GM23338 (cell line): ENCODE data around the gene SP2. TPM values are rescaled to one million over a fixed set of nuclear protein-coding genes. Genes with fewer than 3 reads are reported as not detected.
A peak's percentile ranks its signal among the peaks of the same experiment; 100 is the strongest.

Experiments used
- ATAC-seq: fragments of 200-7000 bp; cut with Tn5 transposase; 3 replicates; pipeline ENCODE4 v1.9.1; 2020
- DNase-seq: peaks from one replicate; pipeline ENCODE4 v3.0.0-alpha.2; 2015; ENCODE audit warnings: low spot score
- H2AFZ ChIP-seq: fragments of 200-600 bp; sonication (generic); 2 replicates; pipeline ENCODE4 v1.8.0; 2016; ENCODE audit warnings: antibody characterized with exemption, mild to moderate bottlenecking, moderate library complexity
- H3F3A ChIP-seq: fragments of 200-600 bp; sonication (generic); replicated peaks from 2 replicates; pipeline ENCODE4 v1.8.0; 2017; ENCODE audit warnings: antibody characterized with exemption, mixed run types, low read depth
- H3K27ac ChIP-seq: fragments of 200-600 bp; sonication (generic); 2 replicates; pipeline ENCODE4 v1.6.1; 2016; ENCODE audit warnings: low read depth
- H3K27me3 ChIP-seq: fragments of 200-600 bp; sonication (generic); 2 replicates; pipeline ENCODE4 v1.8.0; 2016; ENCODE audit warnings: mild to moderate bottlenecking, mixed run types, moderate library complexity; ENCODE audit not compliant: insufficient read depth
- H3K36me3 ChIP-seq: fragments of 200-600 bp; sonication (generic); 2 replicates; pipeline ENCODE4 v1.8.0; 2016; ENCODE audit warnings: mild to moderate bottlenecking; ENCODE audit not compliant: insufficient read depth
- H3K4me1 ChIP-seq: fragments of 200-600 bp; sonication (generic); 2 replicates; pipeline ENCODE4 v1.8.0; 2016; ENCODE audit warnings: mild to moderate bottlenecking, moderate library complexity; ENCODE audit not compliant: insufficient read depth
- H3K4me2 ChIP-seq: fragments of 200-600 bp; sonication (generic); 2 replicates; pipeline ENCODE4 v1.7.1; 2017; ENCODE audit warnings: mixed run types
- H3K4me3 ChIP-seq: fragments of 200-600 bp; sonication (generic); 2 replicates; pipeline ENCODE4 v1.6.1; 2016; ENCODE audit warnings: mixed run types
- H3K79me2 ChIP-seq: fragments of 200-600 bp; sonication (generic); replicated peaks from 2 replicates; pipeline ENCODE4 v1.8.0; 2017; ENCODE audit warnings: mild to moderate bottlenecking; ENCODE audit not compliant: insufficient read depth
- H3K9me2 ChIP-seq: fragments of 200-600 bp; sonication (generic); 2 replicates; pipeline ENCODE4 v1.8.0; 2017; ENCODE audit not compliant: insufficient read depth
- H4K20me1 ChIP-seq: fragments of 200-600 bp; sonication (generic); replicated peaks from 2 replicates; pipeline ENCODE4 v1.8.0; 2017; ENCODE audit warnings: mild to moderate bottlenecking; ENCODE audit not compliant: insufficient read depth
- H3K27ac Mint-ChIP-seq: 2 replicates; pipeline ENCODE4 v1.8.0; 2020; ENCODE audit warnings: inconsistent platforms, mild to moderate bottlenecking, moderate library complexity, mixed read lengths
- H3K27me3 Mint-ChIP-seq: 3 replicates; pipeline ENCODE4 v1.8.0; 2022; ENCODE audit warnings: low read depth, mild to moderate bottlenecking, moderate library complexity, mixed read lengths, inconsistent platforms; ENCODE audit not compliant: insufficient read depth, poor library complexity
- H3K36me3 Mint-ChIP-seq: 3 replicates; pipeline ENCODE4 v1.8.0; 2021; ENCODE audit warnings: low read depth, mild to moderate bottlenecking, inconsistent platforms, moderate library complexity, mixed read lengths
- H3K4me1 Mint-ChIP-seq: 3 replicates; pipeline ENCODE4 v1.8.0; 2020; ENCODE audit warnings: mild to moderate bottlenecking, inconsistent platforms, mixed read lengths
- H3K4me3 Mint-ChIP-seq: 3 replicates; pipeline ENCODE4 v1.8.0; 2021; ENCODE audit warnings: moderate library complexity, mild to moderate bottlenecking, inconsistent platforms, mixed read lengths
- H3K9me3 Mint-ChIP-seq: 3 replicates; pipeline ENCODE4 v1.8.0; 2020; ENCODE audit warnings: moderate library complexity, mild to moderate bottlenecking, inconsistent platforms, mixed read lengths
- CREB1 ChIP-seq: fragments of 250-450 bp; sonication (Bioruptor Pico); IDR thresholded peaks from 2 replicates; pipeline ENCODE4 v1.5.0; 2020; ENCODE audit warnings: low read depth, mild to moderate bottlenecking, moderate library complexity
- ETS1 ChIP-seq: IDR thresholded peaks from 2 replicates; pipeline ENCODE4 v1.6.1; 2016; ENCODE audit warnings: antibody characterized with exemption
- EZH2phosphoT487 ChIP-seq: fragments of 200-600 bp; sonication (generic); IDR thresholded peaks from one replicate; pipeline ENCODE4 v1.8.1; 2018; ENCODE audit warnings: antibody characterized with exemption; ENCODE audit not compliant: unreplicated experiment
- polyA plus RNA-seq: library from polyadenylated mRNA; unstranded; fragments of >200 nt; fragmentation: Nextera tagmentation; extraction: Ambion mirVana; gene quantifications from 2 replicates; pipeline ENCODE4 v1.2.1, GENCODE V29; 2016
- total RNA-seq: library from RNA; depleted of rRNA; stranded (reverse); fragments of >200 nt; shearing (Covaris generic); gene quantifications from 2 replicates; pipeline ENCODE4 v1.2.3, GENCODE V29; 2014
- TF ChIP-seq, protein P1 (sequence below): fragments of 250-450 bp; sonication (Bioruptor Pico); IDR thresholded peaks from 2 replicates; pipeline ENCODE4 v1.5.0; 2020; ENCODE audit warnings: mild to moderate bottlenecking, moderate library complexity

Gene SP2
- total and polyA plus RNA-seq, 2 experiments from 2014 or later = 6.0 to 12.9 TPM

GRCh38 chr17:47857551-47858455, 38.2 kb upstream of the SP2 start:
- Mint-ChIP-seq H3K9me3 (no peaks in the 10 kb centered on the region), H3K36me3 (no peaks in the 10 kb centered on the region), H3K27me3 (peaks cover 46% of the 10 kb centered on the region), H3K27ac (no peak overlapping the region), H3K4me1 (peaks cover 39% of the 10 kb centered on the region), H3K4me3 (0 out of 3 replicates have a peak overlapping the region, but pooled peaks have one; percentile 4)
- Histone ChIP-seq H3K79me2 (no peaks in the 10 kb centered on the region), H3K27ac (no peak overlapping the region), H3K9me2 (peaks cover 4% of the 10 kb centered on the region; the same call in 1 of the 2 replicates), H3K36me3 (no peaks in the 10 kb centered on the region), H3K4me3 (peak overlapping the region; percentile 23; the same call in 1 of the 2 replicates), H3K27me3 (peaks cover 62% of the 10 kb centered on the region), H3K4me1 (peaks cover 18% of the 10 kb centered on the region; the same call in 1 of the 2 replicates), H3K4me2 (peak overlapping the region; percentile 53), H3F3A (peaks cover 4% of the 10 kb centered on the region; the same call in 1 of the 2 replicates), H4K20me1 (no peaks in the 10 kb centered on the region; the same call in 1 of the 2 replicates), H2AFZ (peak overlapping the region; percentile 94)
- ATAC-seq (peak; percentile 72), DNase-seq (peak; percentile 63)
- no peak for TF ChIP-seq CREB1 (CRISPR knock-in tag)
- TF ChIP-seq EZH2phosphoT487 = no peak
- no peak for TF ChIP-seq ETS1
- TF ChIP-seq, protein P1, sequence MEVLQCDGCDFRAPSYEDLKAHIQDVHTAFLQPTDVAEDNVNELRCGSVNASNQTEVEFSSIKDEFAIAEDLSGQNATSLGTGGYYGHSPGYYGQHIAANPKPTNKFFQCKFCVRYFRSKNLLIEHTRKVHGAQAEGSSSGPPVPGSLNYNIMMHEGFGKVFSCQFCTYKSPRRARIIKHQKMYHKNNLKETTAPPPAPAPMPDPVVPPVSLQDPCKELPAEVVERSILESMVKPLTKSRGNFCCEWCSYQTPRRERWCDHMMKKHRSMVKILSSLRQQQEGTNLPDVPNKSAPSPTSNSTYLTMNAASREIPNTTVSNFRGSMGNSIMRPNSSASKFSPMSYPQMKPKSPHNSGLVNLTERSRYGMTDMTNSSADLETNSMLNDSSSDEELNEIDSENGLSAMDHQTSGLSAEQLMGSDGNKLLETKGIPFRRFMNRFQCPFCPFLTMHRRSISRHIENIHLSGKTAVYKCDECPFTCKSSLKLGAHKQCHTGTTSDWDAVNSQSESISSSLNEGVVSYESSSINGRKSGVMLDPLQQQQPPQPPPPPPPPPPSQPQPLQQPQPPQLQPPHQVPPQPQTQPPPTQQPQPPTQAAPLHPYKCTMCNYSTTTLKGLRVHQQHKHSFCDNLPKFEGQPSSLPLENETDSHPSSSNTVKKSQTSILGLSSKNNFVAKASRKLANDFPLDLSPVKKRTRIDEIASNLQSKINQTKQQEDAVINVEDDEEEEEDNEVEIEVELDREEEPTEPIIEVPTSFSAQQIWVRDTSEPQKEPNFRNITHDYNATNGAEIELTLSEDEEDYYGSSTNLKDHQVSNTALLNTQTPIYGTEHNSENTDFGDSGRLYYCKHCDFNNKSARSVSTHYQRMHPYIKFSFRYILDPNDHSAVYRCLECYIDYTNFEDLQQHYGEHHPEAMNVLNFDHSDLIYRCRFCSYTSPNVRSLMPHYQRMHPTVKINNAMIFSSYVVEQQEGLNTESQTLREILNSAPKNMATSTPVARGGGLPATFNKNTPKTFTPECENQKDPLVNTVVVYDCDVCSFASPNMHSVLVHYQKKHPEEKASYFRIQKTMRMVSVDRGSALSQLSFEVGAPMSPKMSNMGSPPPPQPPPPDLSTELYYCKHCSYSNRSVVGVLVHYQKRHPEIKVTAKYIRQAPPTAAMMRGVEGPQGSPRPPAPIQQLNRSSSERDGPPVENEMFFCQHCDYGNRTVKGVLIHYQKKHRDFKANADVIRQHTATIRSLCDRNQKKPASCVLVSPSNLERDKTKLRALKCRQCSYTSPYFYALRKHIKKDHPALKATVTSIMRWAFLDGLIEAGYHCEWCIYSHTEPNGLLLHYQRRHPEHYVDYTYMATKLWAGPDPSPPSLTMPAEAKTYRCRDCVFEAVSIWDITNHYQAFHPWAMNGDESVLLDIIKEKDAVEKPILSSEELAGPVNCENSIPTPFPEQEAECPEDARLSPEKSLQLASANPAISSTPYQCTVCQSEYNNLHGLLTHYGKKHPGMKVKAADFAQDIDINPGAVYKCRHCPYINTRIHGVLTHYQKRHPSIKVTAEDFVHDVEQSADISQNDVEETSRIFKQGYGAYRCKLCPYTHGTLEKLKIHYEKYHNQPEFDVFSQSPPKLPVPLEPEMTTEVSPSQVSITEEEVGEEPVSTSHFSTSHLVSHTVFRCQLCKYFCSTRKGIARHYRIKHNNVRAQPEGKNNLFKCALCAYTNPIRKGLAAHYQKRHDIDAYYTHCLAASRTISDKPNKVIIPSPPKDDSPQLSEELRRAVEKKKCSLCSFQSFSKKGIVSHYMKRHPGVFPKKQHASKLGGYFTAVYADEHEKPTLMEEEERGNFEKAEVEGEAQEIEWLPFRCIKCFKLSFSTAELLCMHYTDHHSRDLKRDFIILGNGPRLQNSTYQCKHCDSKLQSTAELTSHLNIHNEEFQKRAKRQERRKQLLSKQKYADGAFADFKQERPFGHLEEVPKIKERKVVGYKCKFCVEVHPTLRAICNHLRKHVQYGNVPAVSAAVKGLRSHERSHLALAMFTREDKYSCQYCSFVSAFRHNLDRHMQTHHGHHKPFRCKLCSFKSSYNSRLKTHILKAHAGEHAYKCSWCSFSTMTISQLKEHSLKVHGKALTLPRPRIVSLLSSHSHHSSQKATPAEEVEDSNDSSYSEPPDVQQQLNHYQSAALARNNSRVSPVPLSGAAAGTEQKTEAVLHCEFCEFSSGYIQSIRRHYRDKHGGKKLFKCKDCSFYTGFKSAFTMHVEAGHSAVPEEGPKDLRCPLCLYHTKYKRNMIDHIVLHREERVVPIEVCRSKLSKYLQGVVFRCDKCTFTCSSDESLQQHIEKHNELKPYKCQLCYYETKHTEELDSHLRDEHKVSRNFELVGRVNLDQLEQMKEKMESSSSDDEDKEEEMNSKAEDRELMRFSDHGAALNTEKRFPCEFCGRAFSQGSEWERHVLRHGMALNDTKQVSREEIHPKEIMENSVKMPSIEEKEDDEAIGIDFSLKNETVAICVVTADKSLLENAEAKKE (CRISPR knock-in tag) = no peak
